Mesodermal cell (in vitro differentiated cells): ENCODE data around the gene CCDC34. TPM values are rescaled to one million over a fixed set of nuclear protein-coding genes. Genes with fewer than 3 reads are reported as not detected.

Source experiments
- H3K27ac ChIP-seq: 2 replicates; pipeline ENCODE4 v1.7.0; 2013; ENCODE audit warnings: mild to moderate bottlenecking, low read depth, low read length, moderate library complexity; ENCODE audit not compliant: severe bottlenecking
- H3K36me3 ChIP-seq: 2 replicates; pipeline ENCODE4 v1.7.1; 2013; ENCODE audit warnings: mild to moderate bottlenecking, low read length, moderate library complexity; ENCODE audit not compliant: control insufficient read depth, insufficient read depth
- H3K4me1 ChIP-seq: one replicate; pipeline ENCODE4 v1.7.1; 2013; ENCODE audit warnings: mild to moderate bottlenecking, low read length; ENCODE audit not compliant: insufficient read depth, control insufficient read depth, poor library complexity, severe bottlenecking
- H3K4me3 ChIP-seq: 2 replicates; pipeline ENCODE4 v1.7.0; 2013; ENCODE audit warnings: low read length, control low read depth, mild to moderate bottlenecking; ENCODE audit not compliant: insufficient read depth, poor library complexity, severe bottlenecking; ENCODE audit errors: extremely low read depth
- H3K9me3 ChIP-seq: 2 replicates; pipeline ENCODE4 v1.7.1; 2013; ENCODE audit warnings: mild to moderate bottlenecking, low read length, moderate library complexity; ENCODE audit not compliant: control insufficient read depth
- WGBS, 2 experiments: methylation state at CpG; one replicate each; pipeline ENCODE4 v1.1.5; 2013; ENCODE audit warnings: missing lambda C conversion rate in 2 of 2; ENCODE audit not compliant: insufficient coverage in 2 of 2; 5-methylcytosine and 5-hydroxymethylcytosine counted together
- polyA plus RNA-seq, 2 experiments: library from polyadenylated mRNA; stranded (reverse); fragments of 50-300 nt; gene quantifications; one replicate each; pipeline ENCODE4 v1.2.3, GENCODE V29; 2013

CCDC34 gene
- polyA plus RNA-seq (2013, experiment 1 of 2): 25.3 TPM
- 42.7 TPM for polyA plus RNA-seq (2013, experiment 2 of 2)

GRCh38 chr11:27362749-27363575 is at the start of gene CCDC34:
Gene CCDC34 (minus strand): TSS chr11:27363215. CDS start chr11:27363194, 21 bp downstream.
- peak within 1 kb of the TSS; percentile 73 for H3K4me3 ChIP-seq
- H3K27ac ChIP-seq: peak within 1 kb of the TSS; percentile 62
- 1% methylated on average over 36 to 45 of the region's 57 CpGs for WGBS, 2 experiments
- H3K36me3 ChIP-seq: peaks cover 6% of the 10 kb centered on the region
- H3K4me1 ChIP-seq: no peaks in the 10 kb centered on the region
- no peaks in the 10 kb centered on the region for H3K9me3 ChIP-seq

GRCh38 chr11:27412192-27412691 is 49.2 kb upstream of the CCDC34 start:
- no peaks in the 10 kb centered on the region for H3K9me3 ChIP-seq
- peaks cover 16% of the 10 kb centered on the region for H3K4me1 ChIP-seq
- no peak overlapping the region for H3K4me3 ChIP-seq
- no peak overlapping the region for H3K27ac ChIP-seq
- peaks cover 23% of the 10 kb centered on the region for H3K36me3 ChIP-seq

GRCh38 chr11:27411328-27411727 is 48.3 kb upstream of the CCDC34 start:
- H3K4me3 ChIP-seq: no peak overlapping the region
- H3K9me3 ChIP-seq: no peaks in the 10 kb centered on the region
- peaks cover 23% of the 10 kb centered on the region for H3K36me3 ChIP-seq
- H3K4me1 ChIP-seq: peaks cover 11% of the 10 kb centered on the region
- no peak overlapping the region for H3K27ac ChIP-seq

GRCh38 chr11:27410272-27410671 is 47.3 kb upstream of the CCDC34 start:
- Histone ChIP-seq H3K4me3 (no peak overlapping the region), H3K9me3 (no peaks in the 10 kb centered on the region), H3K4me1 (peaks cover 5% of the 10 kb centered on the region), H3K27ac (no peak overlapping the region), H3K36me3 (peaks cover 23% of the 10 kb centered on the region)
- no CpG with 5 or more reads among the region's 1 CpG for WGBS, 2 experiments

- Histone ChIP-seq H3K4me3 (no peak overlapping the region), H3K4me1 (peaks cover 4% of the 10 kb centered on the region), H3K36me3 (peaks cover 23% of the 10 kb centered on the region), H3K27ac (no peak overlapping the region), H3K9me3 (no peaks in the 10 kb centered on the region)
- WGBS, 2 experiments: 91 to 100% methylated on average over 1 of the region's 2 CpGs
These were observed 46.7 kb upstream of the CCDC34 start for GRCh38 chr11:27409742-27410141.

GRCh38 chr11:27409049-27409448 is 46.0 kb upstream of the CCDC34 start:
- H3K27ac ChIP-seq: no peak overlapping the region
- no peaks in the 10 kb centered on the region for H3K9me3 ChIP-seq
- no peak overlapping the region for H3K4me3 ChIP-seq
- H3K36me3 ChIP-seq: peaks cover 24% of the 10 kb centered on the region
- no peaks in the 10 kb centered on the region for H3K4me1 ChIP-seq

- Histone ChIP-seq H3K4me3 (no peak overlapping the region), H3K9me3 (no peaks in the 10 kb centered on the region)
These were observed 45.3 kb upstream of the CCDC34 start for GRCh38 chr11:27408246-27408800.

GRCh38 chr11:27406498-27407354 is 43.7 kb upstream of the CCDC34 start:
- no peaks in the 10 kb centered on the region for H3K9me3 ChIP-seq
- H3K4me3 ChIP-seq: no peak overlapping the region
- peaks cover 10% of the 10 kb centered on the region for H3K4me1 ChIP-seq
- H3K36me3 ChIP-seq: peaks cover 18% of the 10 kb centered on the region
- 63% methylated on average over 1 of the region's 3 CpGs; no CpG with 5 or more reads in 1 of the 2 experiments for WGBS, 2 experiments
- H3K27ac ChIP-seq: no peak overlapping the region

More at GRCh38 chr11:27408246-27408800, 45.3 kb upstream of the CCDC34 start:
- Histone ChIP-seq H3K27ac (no peak overlapping the region), H3K4me1 (no peaks in the 10 kb centered on the region), H3K36me3 (peaks cover 26% of the 10 kb centered on the region)
- WGBS, 2 experiments: 80% methylated on average over 1 of the region's 2 CpGs; no CpG with 5 or more reads in 1 of the 2 experiments

- Histone ChIP-seq H3K36me3 (peaks cover 8% of the 10 kb centered on the region), H3K4me1 (peaks cover 12% of the 10 kb centered on the region)
- 89 to 100% methylated on average over 3 of the region's 3 CpGs for WGBS, 2 experiments
These were observed 42.1 kb upstream of the CCDC34 start for GRCh38 chr11:27405134-27405533.

GRCh38 chr11:27404427-27404826 is 41.4 kb upstream of the CCDC34 start:
- Histone ChIP-seq H3K4me3 (no peak overlapping the region), H3K27ac (no peak overlapping the region), H3K9me3 (no peaks in the 10 kb centered on the region), H3K4me1 (peaks cover 12% of the 10 kb centered on the region), H3K36me3 (peaks cover 14% of the 10 kb centered on the region)
- WGBS, 2 experiments: 100% methylated on average over 1 of the region's 2 CpGs

More at GRCh38 chr11:27405134-27405533, 42.1 kb upstream of the CCDC34 start:
- Histone ChIP-seq H3K4me3 (no peak overlapping the region), H3K9me3 (no peaks in the 10 kb centered on the region), H3K27ac (no peak overlapping the region)
